Esophagus muscularis mucosa (tissue), 3 donors: ENCODE data around the gene DAD1.

Experiments
- CTCF ChIP-seq, 3 experiments: fragments of 200-600 bp in 2 of 3; fragments of 450-650 bp in 1 of 3; sonication (generic) in 2 of 3; IDR thresholded peaks; one replicate each; pipeline ENCODE4 v1.5.1; 2017 to 2019; ENCODE audit warnings: antibody characterized with exemption in 3 of 3, mild to moderate bottlenecking in 2 of 3, moderate library complexity in 1 of 3
- POLR2A ChIP-seq: fragments of 450-650 bp; IDR thresholded peaks from one replicate; pipeline ENCODE4 v1.6.1; 2017; ENCODE audit warnings: antibody characterized with exemption, moderate library complexity, mild to moderate bottlenecking, low read depth

DNA sequence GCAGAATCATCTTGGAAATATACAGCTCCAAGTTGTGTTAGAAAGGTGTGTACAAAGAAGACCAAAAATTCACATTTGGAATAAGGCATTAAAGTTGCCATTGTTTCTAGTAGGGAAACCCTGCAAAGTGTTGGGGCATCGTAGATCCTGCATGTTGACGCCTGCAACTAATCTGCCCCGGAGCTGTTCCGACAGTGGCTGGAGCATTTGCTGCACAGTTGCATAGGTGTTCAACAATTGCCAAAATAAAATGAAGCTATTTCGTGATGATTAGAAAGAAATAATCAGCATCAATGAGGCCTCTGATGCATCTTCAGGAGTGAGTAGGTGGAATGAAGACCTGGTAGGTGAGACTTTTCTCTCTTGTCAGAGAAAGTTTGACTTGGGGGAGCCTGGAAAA is 47.3 kb downstream of the DAD1 start:
- TF ChIP-seq POLR2A (no peak), CTCF (IDR thresholded peaks at IDR 0.05) (no peak)
